SK-N-SH treated with all-trans-retinoic acid at 6 μM for 48 hours (cell line): ENCODE results near the gene ZBTB40.

Experiments used
- ATAC-seq: fragments of 200-7000 bp; cut with Tn5 transposase; 3 replicates; pipeline ENCODE4 v1.9.1; 2020; ENCODE audit warnings: mild to moderate bottlenecking, moderate library complexity
- ARNTL ChIP-seq: fragments of 450-650 bp; formaldehyde crosslinking; IDR thresholded peaks from 2 replicates; pipeline ENCODE4 v1.5.0; 2020; ENCODE audit warnings: low read depth, mild to moderate bottlenecking, moderate library complexity, borderline replicate concordance
- BACH2 ChIP-seq: fragments of 250-450 bp; sonication (Bioruptor Pico); IDR thresholded peaks from 2 replicates; pipeline ENCODE4 v1.9.0; 2021; ENCODE audit warnings: mild to moderate bottlenecking, borderline replicate concordance
- CSDC2 ChIP-seq: fragments of 250-450 bp; sonication (Bioruptor Pico); IDR thresholded peaks from 2 replicates; pipeline ENCODE4 v1.5.0; 2020; ENCODE audit warnings: mild to moderate bottlenecking, moderate library complexity
- GLIS3 ChIP-seq: fragments of 250-450 bp; sonication (Bioruptor Pico); IDR thresholded peaks from 2 replicates; pipeline ENCODE4 v1.5.0; 2020; ENCODE audit warnings: mild to moderate bottlenecking, moderate library complexity
- ISL1 ChIP-seq: fragments of 250-450 bp; sonication (Bioruptor Pico); IDR thresholded peaks from 2 replicates; pipeline ENCODE4 v2.1.2; 2022; ENCODE audit warnings: mild to moderate bottlenecking, moderate library complexity
- OSR1 ChIP-seq: fragments of 250-450 bp; sonication (Bioruptor Pico); IDR thresholded peaks from 2 replicates; pipeline ENCODE4 v1.8.0; 2022; ENCODE audit warnings: moderate library complexity, mild to moderate bottlenecking, inconsistent platforms
- RARB ChIP-seq: fragments of 250-450 bp; sonication (Bioruptor Pico); IDR thresholded peaks from 2 replicates; pipeline ENCODE4 v1.8.0; 2021; ENCODE audit warnings: mild to moderate bottlenecking, moderate library complexity
- SNAI2 ChIP-seq: fragments of 250-450 bp; sonication (Bioruptor Pico); IDR thresholded peaks from 2 replicates; pipeline ENCODE4 v1.5.0; 2020; ENCODE audit warnings: mild to moderate bottlenecking, moderate library complexity
- TCF4 ChIP-seq: fragments of 250-450 bp; sonication (Bioruptor Pico); IDR thresholded peaks from 2 replicates; pipeline ENCODE4 v1.8.0; 2021; ENCODE audit warnings: mild to moderate bottlenecking, moderate library complexity, borderline replicate concordance
- TOX ChIP-seq: fragments of 250-450 bp; sonication (Bioruptor Pico); IDR thresholded peaks from 2 replicates; pipeline ENCODE4 v1.8.0; 2021; ENCODE audit warnings: mild to moderate bottlenecking, moderate library complexity, borderline replicate concordance
- ZC3H10 ChIP-seq: fragments of 250-450 bp; sonication (Bioruptor Pico); IDR thresholded peaks from 2 replicates; pipeline ENCODE4 v1.5.1; 2021; ENCODE audit warnings: mild to moderate bottlenecking, moderate library complexity
- ZFP3 ChIP-seq: fragments of 250-450 bp; sonication (Bioruptor Pico); IDR thresholded peaks from 2 replicates; pipeline ENCODE4 v1.5.0; 2020; ENCODE audit warnings: mild to moderate bottlenecking, moderate library complexity
- ZFP30 ChIP-seq: fragments of 450-650 bp; formaldehyde crosslinking; IDR thresholded peaks from 2 replicates; pipeline ENCODE4 v1.5.0; 2022; ENCODE audit warnings: mild to moderate bottlenecking, moderate library complexity
- ZNF565 ChIP-seq: fragments of 450-650 bp; formaldehyde crosslinking; conservative IDR thresholded peaks from 2 replicates; pipeline ENCODE4 v1.5.0; 2020; ENCODE audit warnings: low read depth, mild to moderate bottlenecking, moderate library complexity
- ZNF70 ChIP-seq: fragments of 450-650 bp; formaldehyde crosslinking; IDR thresholded peaks from 2 replicates; pipeline ENCODE4 v1.5.0; 2020; ENCODE audit warnings: mild to moderate bottlenecking, moderate library complexity
- ZNF8 ChIP-seq: fragments of 450-650 bp; formaldehyde crosslinking; IDR thresholded peaks from 2 replicates; pipeline ENCODE4 v1.5.0; 2020; ENCODE audit warnings: mild to moderate bottlenecking, moderate library complexity
- TF ChIP-seq, protein P1 (sequence below): fragments of 250-450 bp; sonication (Bioruptor Pico); IDR thresholded peaks from 2 replicates; pipeline ENCODE4 v1.5.0; 2020; ENCODE audit warnings: mild to moderate bottlenecking, moderate library complexity
- TF ChIP-seq, protein P2 (sequence below): fragments of 250-450 bp; sonication (Bioruptor Pico); IDR thresholded peaks from 2 replicates; pipeline ENCODE4 v1.5.1; 2021; ENCODE audit warnings: mild to moderate bottlenecking, moderate library complexity
- TF ChIP-seq, protein P3 (sequence below): fragments of 250-450 bp; sonication (Bioruptor Pico); IDR thresholded peaks from 2 replicates; pipeline ENCODE4 v1.5.1; 2020; ENCODE audit warnings: low read depth, mild to moderate bottlenecking, moderate library complexity
- TF ChIP-seq, protein P4 (sequence below): fragments of 250-450 bp; sonication (Bioruptor Pico); IDR thresholded peaks from 2 replicates; pipeline ENCODE4 v1.8.0; 2020; ENCODE audit warnings: mild to moderate bottlenecking, moderate library complexity, borderline replicate concordance

ZBTB40 gene

DNA sequence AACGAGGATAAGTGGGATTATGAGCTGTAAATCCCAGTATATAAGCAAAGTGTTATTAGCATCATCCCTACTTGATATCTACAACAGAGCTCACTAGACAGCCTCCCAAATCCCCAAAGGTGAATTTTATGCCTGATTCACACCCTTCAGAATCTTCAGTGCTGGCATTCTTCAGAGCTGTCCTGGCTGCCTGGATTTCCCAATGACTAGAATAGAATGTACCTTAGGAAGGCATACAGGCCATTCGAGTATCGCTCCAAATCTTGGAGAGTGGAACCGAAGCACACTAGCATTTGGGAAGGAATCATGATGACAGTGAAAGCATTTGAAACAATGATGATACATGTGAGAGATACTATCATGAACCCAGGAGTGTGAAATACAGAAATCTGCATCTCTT, 22.3 kb downstream of the ZBTB40 start:
- TF ChIP-seq ZFP30, result no peak
- no peak for TF ChIP-seq GLIS3 (CRISPR knock-in tag)
- TF ChIP-seq, protein P1, sequence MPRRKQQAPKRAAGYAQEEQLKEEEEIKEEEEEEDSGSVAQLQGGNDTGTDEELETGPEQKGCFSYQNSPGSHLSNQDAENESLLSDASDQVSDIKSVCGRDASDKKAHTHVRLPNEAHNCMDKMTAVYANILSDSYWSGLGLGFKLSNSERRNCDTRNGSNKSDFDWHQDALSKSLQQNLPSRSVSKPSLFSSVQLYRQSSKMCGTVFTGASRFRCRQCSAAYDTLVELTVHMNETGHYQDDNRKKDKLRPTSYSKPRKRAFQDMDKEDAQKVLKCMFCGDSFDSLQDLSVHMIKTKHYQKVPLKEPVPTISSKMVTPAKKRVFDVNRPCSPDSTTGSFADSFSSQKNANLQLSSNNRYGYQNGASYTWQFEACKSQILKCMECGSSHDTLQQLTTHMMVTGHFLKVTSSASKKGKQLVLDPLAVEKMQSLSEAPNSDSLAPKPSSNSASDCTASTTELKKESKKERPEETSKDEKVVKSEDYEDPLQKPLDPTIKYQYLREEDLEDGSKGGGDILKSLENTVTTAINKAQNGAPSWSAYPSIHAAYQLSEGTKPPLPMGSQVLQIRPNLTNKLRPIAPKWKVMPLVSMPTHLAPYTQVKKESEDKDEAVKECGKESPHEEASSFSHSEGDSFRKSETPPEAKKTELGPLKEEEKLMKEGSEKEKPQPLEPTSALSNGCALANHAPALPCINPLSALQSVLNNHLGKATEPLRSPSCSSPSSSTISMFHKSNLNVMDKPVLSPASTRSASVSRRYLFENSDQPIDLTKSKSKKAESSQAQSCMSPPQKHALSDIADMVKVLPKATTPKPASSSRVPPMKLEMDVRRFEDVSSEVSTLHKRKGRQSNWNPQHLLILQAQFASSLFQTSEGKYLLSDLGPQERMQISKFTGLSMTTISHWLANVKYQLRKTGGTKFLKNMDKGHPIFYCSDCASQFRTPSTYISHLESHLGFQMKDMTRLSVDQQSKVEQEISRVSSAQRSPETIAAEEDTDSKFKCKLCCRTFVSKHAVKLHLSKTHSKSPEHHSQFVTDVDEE (CRISPR knock-in tag), result no peak
- TF ChIP-seq, protein P2, sequence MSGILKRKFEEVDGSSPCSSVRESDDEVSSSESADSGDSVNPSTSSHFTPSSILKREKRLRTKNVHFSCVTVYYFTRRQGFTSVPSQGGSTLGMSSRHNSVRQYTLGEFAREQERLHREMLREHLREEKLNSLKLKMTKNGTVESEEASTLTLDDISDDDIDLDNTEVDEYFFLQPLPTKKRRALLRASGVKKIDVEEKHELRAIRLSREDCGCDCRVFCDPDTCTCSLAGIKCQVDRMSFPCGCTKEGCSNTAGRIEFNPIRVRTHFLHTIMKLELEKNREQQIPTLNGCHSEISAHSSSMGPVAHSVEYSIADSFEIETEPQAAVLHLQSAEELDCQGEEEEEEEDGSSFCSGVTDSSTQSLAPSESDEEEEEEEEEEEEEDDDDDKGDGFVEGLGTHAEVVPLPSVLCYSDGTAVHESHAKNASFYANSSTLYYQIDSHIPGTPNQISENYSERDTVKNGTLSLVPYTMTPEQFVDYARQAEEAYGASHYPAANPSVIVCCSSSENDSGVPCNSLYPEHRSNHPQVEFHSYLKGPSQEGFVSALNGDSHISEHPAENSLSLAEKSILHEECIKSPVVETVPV (CRISPR knock-in tag), result no peak
- no peak for TF ChIP-seq CSDC2 (CRISPR knock-in tag)
- no peak for TF ChIP-seq OSR1
- no peak for TF ChIP-seq ZFP3 (CRISPR knock-in tag)
- no peak for TF ChIP-seq RARB (CRISPR knock-in tag)
- TF ChIP-seq, protein P3, sequence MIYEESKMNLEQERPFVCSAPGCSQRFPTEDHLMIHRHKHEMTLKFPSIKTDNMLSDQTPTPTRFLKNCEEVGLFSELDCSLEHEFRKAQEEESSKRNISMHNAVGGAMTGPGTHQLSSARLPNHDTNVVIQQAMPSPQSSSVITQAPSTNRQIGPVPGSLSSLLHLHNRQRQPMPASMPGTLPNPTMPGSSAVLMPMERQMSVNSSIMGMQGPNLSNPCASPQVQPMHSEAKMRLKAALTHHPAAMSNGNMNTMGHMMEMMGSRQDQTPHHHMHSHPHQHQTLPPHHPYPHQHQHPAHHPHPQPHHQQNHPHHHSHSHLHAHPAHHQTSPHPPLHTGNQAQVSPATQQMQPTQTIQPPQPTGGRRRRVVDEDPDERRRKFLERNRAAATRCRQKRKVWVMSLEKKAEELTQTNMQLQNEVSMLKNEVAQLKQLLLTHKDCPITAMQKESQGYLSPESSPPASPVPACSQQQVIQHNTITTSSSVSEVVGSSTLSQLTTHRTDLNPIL, result no peak
- no peak for TF ChIP-seq TOX (CRISPR knock-in tag)
- TF ChIP-seq, all 23 proteins: peak for 0
- ATAC-seq, result no peak

DNA sequence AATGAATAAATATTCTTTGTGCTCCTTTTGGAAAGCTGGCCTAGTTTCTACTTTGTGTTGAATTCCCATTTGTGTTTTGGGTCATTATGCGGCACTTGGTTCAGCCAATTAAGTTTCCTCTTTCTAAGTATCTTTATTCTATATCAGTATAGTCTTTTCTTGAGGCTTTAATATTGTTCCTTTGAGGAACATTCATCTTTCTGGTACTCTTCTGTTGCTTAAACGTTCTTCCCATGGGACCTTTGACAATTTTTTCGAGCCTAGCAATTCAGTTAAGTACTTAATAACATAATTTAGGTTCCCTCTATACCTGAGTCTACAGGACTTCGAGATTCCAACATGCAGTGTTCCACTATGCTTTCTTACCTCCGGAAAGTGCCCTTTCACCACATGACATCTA, 24.9 kb downstream of the ZBTB40 start:
- no peak for ATAC-seq
- TF ChIP-seq ZFP3 (CRISPR knock-in tag), result no peak
- no peak for TF ChIP-seq SNAI2 (CRISPR knock-in tag)
- TF ChIP-seq ZC3H10, result no peak
- TF ChIP-seq GLIS3 (CRISPR knock-in tag), result no peak
- no peak for TF ChIP-seq TCF4 (CRISPR knock-in tag)
- TF ChIP-seq ZNF8 (CRISPR knock-in tag), result no peak
- no peak for TF ChIP-seq ARNTL
- no peak for TF ChIP-seq ZNF565 (CRISPR knock-in tag)
- no peak for TF ChIP-seq RARB (CRISPR knock-in tag)
- TF ChIP-seq, protein P2 (CRISPR knock-in tag), result no peak
- TF ChIP-seq, protein P4, sequence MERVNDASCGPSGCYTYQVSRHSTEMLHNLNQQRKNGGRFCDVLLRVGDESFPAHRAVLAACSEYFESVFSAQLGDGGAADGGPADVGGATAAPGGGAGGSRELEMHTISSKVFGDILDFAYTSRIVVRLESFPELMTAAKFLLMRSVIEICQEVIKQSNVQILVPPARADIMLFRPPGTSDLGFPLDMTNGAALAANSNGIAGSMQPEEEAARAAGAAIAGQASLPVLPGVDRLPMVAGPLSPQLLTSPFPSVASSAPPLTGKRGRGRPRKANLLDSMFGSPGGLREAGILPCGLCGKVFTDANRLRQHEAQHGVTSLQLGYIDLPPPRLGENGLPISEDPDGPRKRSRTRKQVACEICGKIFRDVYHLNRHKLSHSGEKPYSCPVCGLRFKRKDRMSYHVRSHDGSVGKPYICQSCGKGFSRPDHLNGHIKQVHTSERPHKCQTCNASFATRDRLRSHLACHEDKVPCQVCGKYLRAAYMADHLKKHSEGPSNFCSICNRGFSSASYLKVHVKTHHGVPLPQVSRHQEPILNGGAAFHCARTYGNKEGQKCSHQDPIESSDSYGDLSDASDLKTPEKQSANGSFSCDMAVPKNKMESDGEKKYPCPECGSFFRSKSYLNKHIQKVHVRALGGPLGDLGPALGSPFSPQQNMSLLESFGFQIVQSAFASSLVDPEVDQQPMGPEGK (CRISPR knock-in tag), result no peak
- TF ChIP-seq, protein P1 (CRISPR knock-in tag), result no peak
- TF ChIP-seq ZFP30, result no peak
- TF ChIP-seq CSDC2 (CRISPR knock-in tag), result no peak
- no peak for TF ChIP-seq ISL1
- TF ChIP-seq, protein P3, result no peak
- TF ChIP-seq ZNF70 (CRISPR knock-in tag), result no peak
- no peak for TF ChIP-seq OSR1
- no peak for TF ChIP-seq BACH2 (CRISPR knock-in tag)
